Fibroblast of lung (primary cell): ENCODE results near the gene TNRC18. TPM values are rescaled to one million over a fixed set of nuclear protein-coding genes. Genes with fewer than 3 reads are reported as not detected.
A peak's percentile ranks its signal among the peaks of the same experiment; 100 is the strongest.

Source experiments
- DNase-seq, 2 donors: peaks; one replicate each; pipeline versions ENCODE4 v3.0.0 to v3.0.0-alpha.2; 2010; ENCODE audit warnings: low read depth in 2 of 2
- H2AFZ ChIP-seq: 2 replicates; pipeline ENCODE4 v1.5.1; 2012; ENCODE audit warnings: low read length, control low read depth, inconsistent platforms
- H3K27ac ChIP-seq: 2 replicates; pipeline ENCODE4 v1.5.1; 2011; ENCODE audit warnings: low read length, control low read depth; ENCODE audit not compliant: insufficient read depth
- H3K27me3 ChIP-seq: 2 replicates; pipeline ENCODE4 v1.5.1; 2011; ENCODE audit warnings: mild to moderate bottlenecking, low read length; ENCODE audit not compliant: control insufficient read depth, insufficient read depth
- H3K36me3 ChIP-seq: 2 replicates; pipeline ENCODE4 v1.5.1; 2011; ENCODE audit warnings: low read length; ENCODE audit not compliant: control insufficient read depth, insufficient read depth
- H3K4me1 ChIP-seq: 2 replicates; pipeline ENCODE4 v1.5.1; 2011; ENCODE audit warnings: low read length; ENCODE audit not compliant: control insufficient read depth, insufficient read depth; ENCODE audit errors: extremely low read depth
- H3K4me2 ChIP-seq: 2 replicates; pipeline ENCODE4 v1.5.1; 2011; ENCODE audit warnings: low read length, control low read depth; ENCODE audit not compliant: insufficient read depth; ENCODE audit errors: extremely low read depth
- H3K4me3 ChIP-seq, 4 experiments: fragments of 200-600 bp in 1 of 4; sonication (generic) in 1 of 4; replicated peaks in 1 of 4; 2 replicates each; pipeline ENCODE4 v1.5.1; 2011 to 2016; ENCODE audit warnings: low read length in 4 of 4, low read depth in 3 of 4, mild to moderate bottlenecking in 3 of 4, control low read depth in 2 of 4, inconsistent platforms in 1 of 4, mixed read lengths in 1 of 4; ENCODE audit not compliant: insufficient read depth in 1 of 4; ENCODE audit errors: control extremely low read depth in 1 of 4
- H3K79me2 ChIP-seq: 2 replicates; pipeline ENCODE4 v1.5.1; 2012; ENCODE audit warnings: mild to moderate bottlenecking, low read length, inconsistent platforms; ENCODE audit not compliant: control insufficient read depth, insufficient read depth
- H3K9ac ChIP-seq: 2 replicates; pipeline ENCODE4 v1.5.1; 2011; ENCODE audit warnings: mild to moderate bottlenecking, low read length, control low read depth; ENCODE audit not compliant: insufficient read depth
- H3K9me3 ChIP-seq: 2 replicates; pipeline ENCODE4 v1.5.1; 2012; ENCODE audit warnings: low read depth, low read length; ENCODE audit not compliant: control insufficient read depth, insufficient read depth
- H4K20me1 ChIP-seq: 2 replicates; pipeline ENCODE4 v1.5.1; 2011; ENCODE audit warnings: low read length; ENCODE audit not compliant: control insufficient read depth, insufficient read depth; ENCODE audit errors: extremely low read depth
- EZH2 ChIP-seq: IDR thresholded peaks from 2 replicates; pipeline ENCODE4 v1.5.1; 2012; ENCODE audit warnings: low read length, control low read depth, mild to moderate bottlenecking; ENCODE audit errors: missing control alignments
- polyA plus RNA-seq, 2 donors: library from polyadenylated mRNA; depleted of rRNA in 1 of 2; stranded (reverse) in 1 of 2; unstranded in 1 of 2; fragments of >200 nt; gene quantifications; 2 replicates each; pipeline ENCODE4 v1.2.1, GENCODE V29; 2011 to 2012; ENCODE audit warnings: missing spikeins in 1 of 2
- total RNA-seq: library from RNA; depleted of rRNA; stranded (reverse); fragments of >200 nt; gene quantifications from 2 replicates; pipeline ENCODE4 v1.2.1, GENCODE V29; 2014
- TF ChIP-seq, protein P1 (sequence below), 2 donors: IDR thresholded peaks in 1 of 2; conservative IDR thresholded peaks in 1 of 2; 1 replicate in 1 of 2; 2 replicates in 1 of 2; pipeline ENCODE4 v1.5.1; 2011 to 2012; ENCODE audit warnings: low read length in 2 of 2, control low read depth in 1 of 2, inconsistent platforms in 1 of 2, low read depth in 1 of 2, mild to moderate bottlenecking in 1 of 2

TNRC18 gene
- total and polyA plus RNA-seq, 2 donors (not counting 1 experiment from before 2014, with no cell fraction given): 19.7 to 38.5 TPM

DNA sequence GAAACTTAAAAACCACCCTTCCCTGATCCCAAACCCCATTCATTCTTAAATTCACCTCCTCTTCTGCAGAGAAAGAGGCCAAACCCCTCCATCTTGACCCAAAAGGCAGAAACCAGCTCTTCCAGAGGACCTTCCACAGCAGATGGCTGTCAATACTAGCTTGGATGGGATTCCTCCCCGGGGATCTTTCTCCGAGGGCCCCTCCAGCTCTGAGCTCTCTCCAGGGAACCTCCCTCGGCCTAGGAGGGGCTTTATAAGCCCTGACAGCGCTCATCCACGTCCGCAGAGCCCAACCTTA lies 5.4 kb downstream of the TNRC18 start:
- no peak for TF ChIP-seq EZH2
- TF ChIP-seq, protein P1, sequence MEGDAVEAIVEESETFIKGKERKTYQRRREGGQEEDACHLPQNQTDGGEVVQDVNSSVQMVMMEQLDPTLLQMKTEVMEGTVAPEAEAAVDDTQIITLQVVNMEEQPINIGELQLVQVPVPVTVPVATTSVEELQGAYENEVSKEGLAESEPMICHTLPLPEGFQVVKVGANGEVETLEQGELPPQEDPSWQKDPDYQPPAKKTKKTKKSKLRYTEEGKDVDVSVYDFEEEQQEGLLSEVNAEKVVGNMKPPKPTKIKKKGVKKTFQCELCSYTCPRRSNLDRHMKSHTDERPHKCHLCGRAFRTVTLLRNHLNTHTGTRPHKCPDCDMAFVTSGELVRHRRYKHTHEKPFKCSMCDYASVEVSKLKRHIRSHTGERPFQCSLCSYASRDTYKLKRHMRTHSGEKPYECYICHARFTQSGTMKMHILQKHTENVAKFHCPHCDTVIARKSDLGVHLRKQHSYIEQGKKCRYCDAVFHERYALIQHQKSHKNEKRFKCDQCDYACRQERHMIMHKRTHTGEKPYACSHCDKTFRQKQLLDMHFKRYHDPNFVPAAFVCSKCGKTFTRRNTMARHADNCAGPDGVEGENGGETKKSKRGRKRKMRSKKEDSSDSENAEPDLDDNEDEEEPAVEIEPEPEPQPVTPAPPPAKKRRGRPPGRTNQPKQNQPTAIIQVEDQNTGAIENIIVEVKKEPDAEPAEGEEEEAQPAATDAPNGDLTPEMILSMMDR (conservative IDR thresholded peaks at IDR 0.05 in 1 of 2, IDR thresholded peaks at IDR 0.05 in 1 of 2; ENCODE audit: low read depth in 1 of 2, low read length in 2 of 2): no peak
- no peak for DNase-seq
- no peaks in the 10 kb centered on the region for H3K27me3 ChIP-seq
- peak overlapping the region in 3 of 4 experiments; percentile 74 to 95 (median 92) for H3K4me3 ChIP-seq
- H3K9ac ChIP-seq: no peak overlapping the region
- no peaks in the 10 kb centered on the region for H3K9me3 ChIP-seq
- no peaks in the 10 kb centered on the region for H4K20me1 ChIP-seq
- peaks cover 7% of the 10 kb centered on the region for H3K4me1 ChIP-seq
- peak overlapping the region; percentile 99 for H3K27ac ChIP-seq
- peaks cover 91% of the 10 kb centered on the region for H3K79me2 ChIP-seq
- peaks cover 2% of the 10 kb centered on the region for H3K36me3 ChIP-seq
- H2AFZ ChIP-seq: no peak overlapping the region
- peak overlapping the region; percentile 92 for H3K4me2 ChIP-seq

GRCh38 chr7:5417106-5418071 lies 6.2 kb downstream of the TNRC18 start:
- H4K20me1 ChIP-seq: no peaks in the 10 kb centered on the region
- TF ChIP-seq, protein P1 (conservative IDR thresholded peaks at IDR 0.05 in 1 of 2, IDR thresholded peaks at IDR 0.05 in 1 of 2; ENCODE audit: low read depth in 1 of 2, low read length in 2 of 2): no peak
- no peak for TF ChIP-seq EZH2

GRCh38 chr7:5414916-5415315 lies 8.7 kb downstream of the TNRC18 start:
- no peaks in the 10 kb centered on the region for H3K27me3 ChIP-seq
- peaks cover 88% of the 10 kb centered on the region for H3K79me2 ChIP-seq
- no peaks in the 10 kb centered on the region for H3K9me3 ChIP-seq
- H3K4me3 ChIP-seq: no peak overlapping the region
- no peak overlapping the region for H3K4me2 ChIP-seq
- no peaks in the 10 kb centered on the region for H4K20me1 ChIP-seq
- DNase-seq: peak in 1 of 2 donors; percentile 46
- no peak overlapping the region for H3K27ac ChIP-seq
- H3K9ac ChIP-seq: no peak overlapping the region
- H2AFZ ChIP-seq: no peak overlapping the region
- peaks cover 7% of the 10 kb centered on the region for H3K4me1 ChIP-seq
- TF ChIP-seq, protein P1 (conservative IDR thresholded peaks at IDR 0.05 in 1 of 2, IDR thresholded peaks at IDR 0.05 in 1 of 2; ENCODE audit: low read depth in 1 of 2, low read length in 2 of 2): no peak
- H3K36me3 ChIP-seq: no peaks in the 10 kb centered on the region

More at GRCh38 chr7:5417106-5418071, 6.2 kb downstream of the TNRC18 start:
- Histone ChIP-seq H3K79me2 (peaks cover 91% of the 10 kb centered on the region), H3K9me3 (no peaks in the 10 kb centered on the region), H3K4me1 (peaks cover 7% of the 10 kb centered on the region), H3K9ac (no peak overlapping the region), H3K27me3 (no peaks in the 10 kb centered on the region), H3K4me3 (peak overlapping the region in 2 of 4 experiments; percentile 27 to 74), H2AFZ (no peak overlapping the region), H3K27ac (peak overlapping the region; percentile 99), H3K36me3 (peaks cover 2% of the 10 kb centered on the region), H3K4me2 (no peak overlapping the region)
- DNase-seq: peak in 1 of 2 donors; percentile 39
